Neuronal stem cell (in vitro differentiated cells): ENCODE results near the gene GON4L.

ENCODE experiments used
- DNase-seq: peaks from one replicate; pipeline ENCODE4 v3.0.0-alpha.2; 2013; ENCODE audit warnings: low spot score
- H2AFZ ChIP-seq: one replicate; pipeline ENCODE4 v1.6.1; 2013; ENCODE audit warnings: mild to moderate bottlenecking, low read length, inconsistent platforms
- H2AK5ac ChIP-seq: 2 replicates; pipeline ENCODE4 v1.6.1; 2013; ENCODE audit warnings: low read depth, mild to moderate bottlenecking, inconsistent platforms, low read length, moderate library complexity, mixed read lengths
- H2BK120ac ChIP-seq: 2 replicates; pipeline ENCODE4 v1.6.1; 2013; ENCODE audit warnings: low read depth, mild to moderate bottlenecking, inconsistent platforms, low read length, moderate library complexity, mixed read lengths
- H2BK12ac ChIP-seq: one replicate; pipeline ENCODE4 v1.6.1; 2013; ENCODE audit warnings: low read length, inconsistent platforms
- H2BK15ac ChIP-seq: 2 replicates; pipeline ENCODE4 v1.6.1; 2013; ENCODE audit warnings: mild to moderate bottlenecking, low read length, inconsistent platforms, mixed read lengths
- H2BK5ac ChIP-seq: one replicate; pipeline ENCODE4 v1.6.1; 2013; ENCODE audit warnings: inconsistent platforms, mild to moderate bottlenecking, low read length, moderate library complexity
- H3K14ac ChIP-seq: one replicate; pipeline ENCODE4 v1.6.1; 2013; ENCODE audit warnings: low read length, inconsistent platforms
- H3K18ac ChIP-seq: 2 replicates; pipeline ENCODE4 v1.6.1; 2013; ENCODE audit warnings: low read length, inconsistent platforms
- H3K23ac ChIP-seq: 2 replicates; pipeline ENCODE4 v1.6.1; 2013; ENCODE audit warnings: low read depth, mild to moderate bottlenecking, mixed read lengths, low read length, inconsistent platforms; ENCODE audit not compliant: poor library complexity
- H3K27ac ChIP-seq: replicated peaks from 3 replicates; pipeline ENCODE4 v1.5.1; 2013; ENCODE audit warnings: low read length, inconsistent platforms
- H3K27me3 ChIP-seq, 3 experiments: 2 replicates each; pipeline ENCODE4 v1.6.1; 2013; ENCODE audit warnings: low read length in 3 of 3, mild to moderate bottlenecking in 2 of 3, inconsistent platforms in 1 of 3, low read depth in 1 of 3, mixed read lengths in 1 of 3, moderate library complexity in 1 of 3; ENCODE audit not compliant: control insufficient read depth in 3 of 3, insufficient read depth in 3 of 3
- H3K36me3 ChIP-seq, 2 donors: replicated peaks in 1 of 2; 2 replicates each; pipeline ENCODE4 v1.6.1; 2013; ENCODE audit warnings: low read length in 2 of 2; ENCODE audit not compliant: control insufficient read depth in 2 of 2, insufficient read depth in 2 of 2
- H3K4ac ChIP-seq: 2 replicates; pipeline ENCODE4 v1.6.1; 2013; ENCODE audit warnings: inconsistent platforms, mild to moderate bottlenecking, low read length, moderate library complexity
- H3K4me1 ChIP-seq, 2 donors: 1 replicate in 1 of 2; 2 replicates in 1 of 2; pipeline ENCODE4 v1.6.1; 2013; ENCODE audit warnings: low read length in 2 of 2, low read depth in 1 of 2; ENCODE audit not compliant: control insufficient read depth in 2 of 2, insufficient read depth in 1 of 2
- H3K4me2 ChIP-seq: one replicate; pipeline ENCODE4 v1.6.1; 2013; ENCODE audit warnings: mild to moderate bottlenecking, low read length, inconsistent platforms; ENCODE audit not compliant: insufficient read depth, poor library complexity, severe bottlenecking
- H3K4me3 ChIP-seq, 2 donors: 2 replicates each; pipeline ENCODE4 v1.5.1; 2013; ENCODE audit warnings: low read length in 2 of 2, mild to moderate bottlenecking in 2 of 2, inconsistent platforms in 1 of 2, moderate library complexity in 1 of 2
- H3K79me1 ChIP-seq: one replicate; pipeline ENCODE4 v1.6.1; 2013; ENCODE audit warnings: low read depth, mild to moderate bottlenecking, inconsistent platforms, low read length, moderate library complexity
- H3K9ac ChIP-seq: one replicate; pipeline ENCODE4 v1.6.1; 2013; ENCODE audit warnings: mild to moderate bottlenecking, low read depth, low read length, inconsistent platforms; ENCODE audit not compliant: poor library complexity
- H3K9me3 ChIP-seq, 2 donors: replicated peaks in 1 of 2; 2 replicates each; pipeline versions ENCODE3 to v1.6.1; 2013; ENCODE audit warnings: low read length in 2 of 2, mild to moderate bottlenecking in 2 of 2, inconsistent platforms in 1 of 2, low read depth in 1 of 2, mixed read lengths in 1 of 2, moderate library complexity in 1 of 2; ENCODE audit not compliant: control insufficient read depth in 2 of 2, insufficient read depth in 1 of 2
- H4K8ac ChIP-seq: one replicate; pipeline ENCODE4 v1.6.1; 2013; ENCODE audit warnings: low read depth, mild to moderate bottlenecking, inconsistent platforms, low read length, moderate library complexity
- H4K91ac ChIP-seq: one replicate; pipeline ENCODE4 v1.6.1; 2013; ENCODE audit warnings: low read length, low read depth, mild to moderate bottlenecking, inconsistent platforms; ENCODE audit not compliant: poor library complexity
- WGBS, 2 donors: extraction: QIAGEN DNeasy Blood & Tissue Kit; methylation state at CpG; one replicate each; pipeline ENCODE4 v1.1.7; 2013; ENCODE audit warnings: missing lambda C conversion rate in 2 of 2, mixed read lengths in 1 of 2; ENCODE audit not compliant: insufficient read length in 2 of 2, insufficient replicate concordance in 1 of 2; ENCODE audit errors: extremely low coverage in 2 of 2; 5-methylcytosine and 5-hydroxymethylcytosine counted together

Gene GON4L

DNA sequence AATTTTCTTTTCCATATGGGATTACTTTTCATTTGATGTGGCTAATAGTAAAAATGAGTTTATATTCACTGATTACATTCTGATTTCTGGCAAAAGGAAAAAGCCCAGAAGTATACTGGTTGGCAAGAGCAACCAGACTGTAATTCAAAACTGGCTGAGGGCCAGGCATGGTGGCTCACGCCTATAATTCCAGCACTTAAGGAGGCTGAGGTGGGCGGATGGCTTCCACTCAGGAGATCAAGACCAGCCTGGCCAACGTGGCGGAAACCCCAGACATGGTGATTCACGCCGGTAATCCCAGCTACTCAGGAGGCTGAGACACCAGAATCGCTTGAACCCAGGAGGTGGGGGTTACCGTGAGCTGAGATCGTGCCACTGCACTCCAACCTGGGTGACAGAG, 16.8 kb upstream of the GON4L start:
- DNase-seq, result no peak
- Histone ChIP-seq H3K18ac (no peak overlapping the region), H3K27ac (no peak overlapping the region)

DNA sequence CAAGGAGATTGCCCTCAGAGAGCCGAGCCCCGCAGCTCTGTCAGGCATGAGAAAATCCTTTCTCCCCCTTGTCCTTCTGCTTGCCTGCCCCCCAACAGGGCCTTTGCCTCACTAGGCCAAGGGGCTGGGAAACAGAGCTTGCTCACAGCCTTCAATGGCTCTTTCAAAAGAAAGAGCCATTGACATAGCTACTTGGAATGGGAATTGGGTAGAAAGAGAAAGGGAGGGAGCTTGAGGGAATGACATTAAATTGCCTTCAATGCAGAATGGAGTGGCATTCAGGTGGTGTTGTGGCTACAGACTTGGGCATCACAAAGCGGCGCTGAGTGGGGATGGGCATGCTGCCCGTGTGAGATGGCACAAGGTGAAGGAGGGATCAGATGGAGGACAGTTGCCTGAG, 15.5 kb upstream of the GON4L start:
- Histone ChIP-seq H3K4me2 (no peak overlapping the region), H3K79me1 (peaks cover 2% of the 10 kb centered on the region), H3K14ac (no peak overlapping the region), H2AFZ (no peak overlapping the region), H3K27ac (peak overlapping the region; percentile 52), H4K91ac (no peak overlapping the region), H2BK12ac (no peak overlapping the region), H3K36me3 (peaks cover 13 to 68% of the 10 kb centered on the region in 2 donors), H2BK120ac (no peak overlapping the region), H3K23ac (no peak overlapping the region), H3K4me3 (no peak overlapping the region), H3K18ac (peak overlapping the region; percentile 59), H3K9ac (no peak overlapping the region), H2BK5ac (no peak overlapping the region), H2AK5ac (no peak overlapping the region), H3K4me1 (peaks cover 0 to 11% of the 10 kb centered on the region in 2 donors), H2BK15ac (no peak overlapping the region), H3K4ac (no peak overlapping the region), H3K27me3 (no peaks in the 10 kb centered on the region), H3K9me3 (no peaks in the 10 kb centered on the region), H4K8ac (no peak overlapping the region)
- no CpG with 5 or more reads among the region's 5 CpGs for WGBS, 2 donors
- no peak for DNase-seq

More for the DNA sequence above, 16.8 kb upstream of the GON4L start:
- H3K9me3 ChIP-seq, result no peaks in the 10 kb centered on the region
- no peak overlapping the region for H3K9ac ChIP-seq
- H3K4me1 ChIP-seq, result peaks cover 0 to 11% of the 10 kb centered on the region in 2 donors
- no peak overlapping the region for H3K4me2 ChIP-seq
- H3K79me1 ChIP-seq, result no peaks in the 10 kb centered on the region
- H2BK15ac ChIP-seq, result no peak overlapping the region
- H3K23ac ChIP-seq, result no peak overlapping the region
- H2AFZ ChIP-seq, result no peak overlapping the region
- H2BK120ac ChIP-seq, result no peak overlapping the region
- H3K27me3 ChIP-seq, result no peaks in the 10 kb centered on the region
- no CpG with 5 or more reads among the region's 9 CpGs for WGBS, 2 donors
- no peak overlapping the region for H4K8ac ChIP-seq
- H4K91ac ChIP-seq, result no peak overlapping the region
- no peak overlapping the region for H2BK5ac ChIP-seq
- no peak overlapping the region for H2BK12ac ChIP-seq
- H3K4me3 ChIP-seq, result no peak overlapping the region
- no peak overlapping the region for H3K4ac ChIP-seq
- H3K14ac ChIP-seq, result no peak overlapping the region
- no peak overlapping the region for H2AK5ac ChIP-seq
- peaks cover 8 to 61% of the 10 kb centered on the region in 2 donors for H3K36me3 ChIP-seq

DNA sequence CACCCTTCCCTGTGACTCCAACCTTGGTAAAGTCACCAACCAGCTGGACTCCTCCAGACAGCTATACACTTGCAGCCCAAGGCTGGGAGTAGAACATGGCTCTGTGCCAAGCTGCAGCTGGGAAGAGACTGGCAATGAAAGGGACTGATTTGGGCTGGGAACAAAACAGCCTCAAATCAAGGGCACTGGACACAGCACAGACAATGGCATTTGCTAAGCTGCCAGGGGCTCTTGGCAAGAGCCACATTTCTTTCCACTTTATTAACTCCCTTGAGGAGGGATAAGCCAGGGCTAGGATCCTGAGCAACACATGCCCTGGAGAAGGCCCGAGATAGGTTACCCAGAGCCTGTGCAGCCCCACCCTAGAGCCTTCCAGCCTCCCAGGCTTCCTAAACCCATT, 14.4 kb upstream of the GON4L start:
- H3K18ac ChIP-seq, result no peak overlapping the region
- H3K4me1 ChIP-seq, result peaks cover 0 to 11% of the 10 kb centered on the region in 2 donors
- no peak overlapping the region for H3K4me2 ChIP-seq
- peaks cover 13 to 69% of the 10 kb centered on the region in 2 donors for H3K36me3 ChIP-seq
- no peak overlapping the region for H2AFZ ChIP-seq
- no peak overlapping the region for H3K9ac ChIP-seq
- H3K27me3 ChIP-seq, result no peaks in the 10 kb centered on the region
- WGBS, 2 donors, result no CpG with 5 or more reads among the region's 1 CpG
- no peak overlapping the region for H4K8ac ChIP-seq
- no peak overlapping the region for H2AK5ac ChIP-seq
- no peak overlapping the region for H3K4me3 ChIP-seq
- peaks cover 2% of the 10 kb centered on the region for H3K79me1 ChIP-seq
- no peak overlapping the region for H2BK15ac ChIP-seq
- no peak overlapping the region for H3K27ac ChIP-seq
- no peak overlapping the region for H3K14ac ChIP-seq
- H3K23ac ChIP-seq, result no peak overlapping the region
- no peaks in the 10 kb centered on the region for H3K9me3 ChIP-seq
- no peak overlapping the region for H2BK12ac ChIP-seq
- no peak overlapping the region for H2BK5ac ChIP-seq
- no peak for DNase-seq
- no peak overlapping the region for H4K91ac ChIP-seq
- H3K4ac ChIP-seq, result no peak overlapping the region
- no peak overlapping the region for H2BK120ac ChIP-seq

DNA sequence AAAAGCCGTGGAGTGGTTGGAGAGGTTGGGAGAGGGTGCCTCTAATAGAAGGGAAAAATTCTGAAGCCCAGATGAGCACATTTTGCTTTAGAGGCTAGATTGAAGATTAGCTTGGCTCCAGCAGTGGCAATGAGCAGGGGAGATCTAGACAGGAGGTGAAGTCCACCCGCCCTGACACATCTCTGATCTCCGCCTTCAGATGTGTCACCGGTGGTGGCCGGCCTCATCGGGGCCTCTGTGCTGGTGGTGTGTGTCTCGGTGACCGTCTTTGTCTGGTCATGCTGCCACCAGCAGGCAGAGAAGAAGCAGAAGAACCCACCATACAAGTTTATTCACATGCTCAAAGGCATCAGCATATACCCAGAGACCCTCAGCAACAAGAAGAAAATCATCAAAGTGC, 10.8 kb upstream of the GON4L start:
- peaks cover 13 to 54% of the 10 kb centered on the region in 2 donors for H3K36me3 ChIP-seq
- H4K8ac ChIP-seq, result no peak overlapping the region
- H2BK12ac ChIP-seq, result no peak overlapping the region
- peaks cover 0 to 11% of the 10 kb centered on the region in 2 donors for H3K4me1 ChIP-seq
- no peak overlapping the region for H3K18ac ChIP-seq
- H2BK15ac ChIP-seq, result no peak overlapping the region
- H3K14ac ChIP-seq, result no peak overlapping the region
- no peak overlapping the region for H3K4me2 ChIP-seq
- H3K4me3 ChIP-seq, result no peak overlapping the region
- no peak overlapping the region for H2AFZ ChIP-seq
- no peak overlapping the region for H3K23ac ChIP-seq
- no peak overlapping the region for H2BK120ac ChIP-seq
- DNase-seq, result no peak
- no CpG with 5 or more reads among the region's 8 CpGs for WGBS, 2 donors
- no peak overlapping the region for H3K27ac ChIP-seq
- no peak overlapping the region for H3K9ac ChIP-seq
- no peak overlapping the region for H4K91ac ChIP-seq
- no peak overlapping the region for H3K4ac ChIP-seq
- no peaks in the 10 kb centered on the region for H3K27me3 ChIP-seq
- no peak overlapping the region for H2AK5ac ChIP-seq
- H3K79me1 ChIP-seq, result peaks cover 2% of the 10 kb centered on the region
- H3K9me3 ChIP-seq, result no peaks in the 10 kb centered on the region
- no peak overlapping the region for H2BK5ac ChIP-seq
